WERI-Rb-1 (cell line): ENCODE data around the gene ITGB2.

Experiments
- DNase-seq: peaks from one replicate; pipeline ENCODE4 v3.0.0-alpha.2; 2020
- H3K27ac ChIP-seq: fragments of 250-450 bp; sonication (Bioruptor Pico); 2 replicates; pipeline ENCODE4 v1.5.1; 2020; ENCODE audit warnings: mild to moderate bottlenecking, moderate library complexity
- H3K27me3 ChIP-seq: fragments of 250-450 bp; sonication (Bioruptor Pico); 2 replicates; pipeline ENCODE4 v1.5.1; 2021; ENCODE audit warnings: mild to moderate bottlenecking, low read depth, moderate library complexity; ENCODE audit not compliant: insufficient read depth, severe bottlenecking
- H3K36me3 ChIP-seq: fragments of 250-450 bp; sonication (Bioruptor Pico); 2 replicates; pipeline ENCODE4 v1.5.1; 2020; ENCODE audit warnings: mild to moderate bottlenecking, moderate library complexity
- H3K4me3 ChIP-seq: 2 replicates; pipeline ENCODE4 v1.5.1; 2011; ENCODE audit warnings: low read depth, mild to moderate bottlenecking, control low read depth, low read length
- H3K9me3 ChIP-seq: fragments of 250-450 bp; sonication (Bioruptor Pico); 2 replicates; pipeline ENCODE4 v1.5.1; 2021; ENCODE audit warnings: mild to moderate bottlenecking, moderate library complexity; ENCODE audit not compliant: severe bottlenecking
- CTCF ChIP-seq: IDR thresholded peaks from 2 replicates; pipeline ENCODE4 v1.5.1; 2011; ENCODE audit warnings: low read depth, mild to moderate bottlenecking, control low read depth, inconsistent platforms, low read length

ITGB2 gene

DNA sequence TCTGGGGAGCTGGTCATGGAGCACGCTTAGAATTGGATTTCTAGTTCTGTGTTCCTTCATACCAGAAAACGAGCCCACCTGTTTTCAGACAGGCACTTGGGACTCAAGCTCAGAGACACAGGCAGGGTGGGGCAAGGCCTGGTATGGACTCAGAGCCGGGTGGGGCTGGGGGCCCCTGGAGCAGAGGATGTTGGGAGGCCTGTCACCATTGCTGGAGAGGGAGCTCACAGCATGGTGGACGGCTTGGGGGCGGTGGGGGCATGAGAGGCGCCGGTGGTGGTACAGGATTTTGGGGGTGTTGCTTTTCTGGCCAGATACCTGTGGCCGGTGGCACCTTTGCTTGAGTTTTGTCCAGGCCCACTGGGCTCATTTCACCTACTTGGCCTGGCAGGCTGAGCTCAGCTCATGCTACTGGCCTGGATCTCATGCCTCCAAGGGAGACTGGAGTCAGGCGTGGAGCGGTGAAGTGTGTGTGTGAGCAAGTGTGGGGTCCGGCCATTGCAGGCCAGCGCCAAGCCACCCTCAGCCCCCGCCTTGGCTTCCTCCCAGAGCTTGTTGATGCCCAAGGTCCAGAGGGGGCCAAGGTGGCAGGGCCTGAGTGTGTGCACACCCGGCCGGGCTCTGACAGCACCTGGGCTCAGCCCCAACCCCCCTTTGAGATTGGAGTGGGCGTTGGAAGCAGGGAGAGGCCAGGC lies 27.9 kb upstream of the ITGB2 start:
- DNase-seq, result peak; percentile 7
- H3K36me3 ChIP-seq, result peaks cover 81% of the 10 kb centered on the region
- no peak overlapping the region for H3K4me3 ChIP-seq
- no peaks in the 10 kb centered on the region for H3K9me3 ChIP-seq
- H3K27me3 ChIP-seq, result no peaks in the 10 kb centered on the region
- H3K27ac ChIP-seq, result no peak overlapping the region
- no peak for TF ChIP-seq CTCF

GRCh38 chr21:44947930-44948331 lies 27.2 kb upstream of the ITGB2 start:
- peaks cover 83% of the 10 kb centered on the region for H3K36me3 ChIP-seq
- no peak overlapping the region for H3K27ac ChIP-seq
- no peak overlapping the region for H3K4me3 ChIP-seq
- peak; percentile 8 for DNase-seq
- no peaks in the 10 kb centered on the region for H3K9me3 ChIP-seq
- no peak for TF ChIP-seq CTCF
- H3K27me3 ChIP-seq, result no peaks in the 10 kb centered on the region

GRCh38 chr21:44947111-44947929 lies 26.6 kb upstream of the ITGB2 start:
- Histone ChIP-seq H3K27ac (no peak overlapping the region), H3K9me3 (no peaks in the 10 kb centered on the region), H3K4me3 (no peak overlapping the region), H3K36me3 (peaks cover 87% of the 10 kb centered on the region), H3K27me3 (no peaks in the 10 kb centered on the region)
- no peak for TF ChIP-seq CTCF
- no peak for DNase-seq

- no peak for TF ChIP-seq CTCF
- Histone ChIP-seq H3K9me3 (no peaks in the 10 kb centered on the region), H3K27me3 (no peaks in the 10 kb centered on the region), H3K36me3 (peaks cover 89% of the 10 kb centered on the region), H3K27ac (no peak overlapping the region), H3K4me3 (no peak overlapping the region)
- no peak for DNase-seq
Observed at GRCh38 chr21:44946254-44947041, 25.7 kb upstream of the ITGB2 start.

DNA sequence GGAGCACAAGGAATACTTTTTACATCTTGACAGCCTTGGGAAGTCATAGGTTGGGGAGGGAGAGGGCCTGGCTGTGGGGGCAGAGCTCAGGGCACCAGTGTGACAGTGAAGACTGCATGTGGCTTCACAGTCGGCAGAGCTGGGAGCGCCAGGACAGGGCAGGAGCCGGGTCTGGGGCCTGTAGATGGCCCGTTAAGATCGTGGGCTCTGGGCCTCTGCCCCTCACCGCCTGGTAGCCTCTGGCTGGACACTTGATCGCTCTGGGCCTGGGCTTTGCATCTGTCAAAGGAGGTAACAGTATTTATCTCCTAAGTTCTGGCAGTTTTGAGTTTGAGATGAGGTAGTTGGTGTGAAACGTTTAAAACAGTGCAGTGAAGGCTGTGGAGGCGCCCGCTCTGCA lies 23.9 kb upstream of the ITGB2 start:
- Histone ChIP-seq H3K27ac (no peak overlapping the region), H3K27me3 (no peaks in the 10 kb centered on the region), H3K9me3 (no peaks in the 10 kb centered on the region), H3K36me3 (peaks cover 81% of the 10 kb centered on the region), H3K4me3 (no peak overlapping the region)
- no peak for DNase-seq
- no peak for TF ChIP-seq CTCF
